NK-92 (cell line): Measurements from ENCODE around the gene ARMC5.
"Not testable (repeated sequence)": the region's sequence is repeated elsewhere in the genome, so short reads cannot be mapped to it uniquely, and the experiment has no call there.

Source experiments
- DNase-seq: peaks from one replicate; lab custom pipeline; 2025; ENCODE audit not compliant: unreplicated experiment; lab: John Stamatoyannopoulos, UW

Gene ARMC5

GRCh38 chr16:31493506-31494125 lies 34.3 kb downstream of the ARMC5 start:
- no peak for DNase-seq

- no peak for DNase-seq
These were observed 37.4 kb downstream of the ARMC5 start for GRCh38 chr16:31496670-31497069.

DNA sequence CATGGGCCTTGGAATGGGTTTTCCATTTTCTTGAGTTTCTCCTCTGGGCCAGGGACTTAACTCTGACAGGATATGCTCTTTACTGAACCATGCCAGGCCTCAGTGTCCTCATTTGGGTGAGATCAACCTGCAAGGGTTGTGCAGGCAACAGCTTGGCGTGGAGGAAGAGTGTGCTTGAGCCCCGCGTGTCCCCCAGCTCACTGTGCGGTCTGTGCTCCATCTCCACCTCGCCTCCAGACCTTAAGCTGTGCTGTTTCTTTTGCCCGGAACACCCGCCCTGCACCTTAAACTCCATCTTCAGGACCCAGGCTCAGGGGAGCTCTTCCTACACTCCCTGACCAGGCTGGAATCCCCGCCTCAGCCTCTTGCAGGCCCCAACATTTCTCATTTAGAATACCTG lies 39.2 kb downstream of the ARMC5 start:
- DNase-seq: no peak

DNA sequence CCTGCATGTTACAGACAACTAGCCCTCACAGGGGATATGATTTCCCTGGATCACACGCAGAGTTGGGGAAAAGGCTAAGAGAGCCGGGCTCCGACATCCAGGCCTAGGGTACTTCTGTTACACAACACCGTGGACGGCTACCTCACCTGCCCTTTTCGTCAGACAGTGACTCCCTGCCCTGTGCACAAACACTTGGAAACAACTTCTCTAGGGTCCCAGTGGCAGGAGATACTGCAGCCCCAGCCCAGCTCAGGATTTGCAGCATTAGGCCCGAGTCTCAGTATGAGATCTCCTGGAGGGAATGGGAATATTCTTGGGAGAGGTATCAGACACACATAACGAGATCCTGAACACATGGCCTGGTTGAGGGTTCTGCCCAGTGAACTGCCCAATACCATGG lies 40.6 kb downstream of the ARMC5 start:
- DNase-seq: no peak

GRCh38 chr16:31501226-31501965 lies 42.1 kb downstream of the ARMC5 start:
- DNase-seq: no peak

GRCh38 chr16:31501966-31502348 lies 42.7 kb downstream of the ARMC5 start:
- no peak for DNase-seq

GRCh38 chr16:31502981-31503380 lies 43.7 kb downstream of the ARMC5 start:
- no peak for DNase-seq

- not testable (repeated sequence) for DNase-seq
These were observed 44.3 kb downstream of the ARMC5 start for GRCh38 chr16:31503555-31503954.

- DNase-seq: no peak
These were observed 44.9 kb downstream of the ARMC5 start for GRCh38 chr16:31504159-31504558.

GRCh38 chr16:31505483-31505882 lies 46.2 kb downstream of the ARMC5 start:
- no peak for DNase-seq

- DNase-seq: no peak
These were observed 48.3 kb downstream of the ARMC5 start for GRCh38 chr16:31507617-31507928.

DNA sequence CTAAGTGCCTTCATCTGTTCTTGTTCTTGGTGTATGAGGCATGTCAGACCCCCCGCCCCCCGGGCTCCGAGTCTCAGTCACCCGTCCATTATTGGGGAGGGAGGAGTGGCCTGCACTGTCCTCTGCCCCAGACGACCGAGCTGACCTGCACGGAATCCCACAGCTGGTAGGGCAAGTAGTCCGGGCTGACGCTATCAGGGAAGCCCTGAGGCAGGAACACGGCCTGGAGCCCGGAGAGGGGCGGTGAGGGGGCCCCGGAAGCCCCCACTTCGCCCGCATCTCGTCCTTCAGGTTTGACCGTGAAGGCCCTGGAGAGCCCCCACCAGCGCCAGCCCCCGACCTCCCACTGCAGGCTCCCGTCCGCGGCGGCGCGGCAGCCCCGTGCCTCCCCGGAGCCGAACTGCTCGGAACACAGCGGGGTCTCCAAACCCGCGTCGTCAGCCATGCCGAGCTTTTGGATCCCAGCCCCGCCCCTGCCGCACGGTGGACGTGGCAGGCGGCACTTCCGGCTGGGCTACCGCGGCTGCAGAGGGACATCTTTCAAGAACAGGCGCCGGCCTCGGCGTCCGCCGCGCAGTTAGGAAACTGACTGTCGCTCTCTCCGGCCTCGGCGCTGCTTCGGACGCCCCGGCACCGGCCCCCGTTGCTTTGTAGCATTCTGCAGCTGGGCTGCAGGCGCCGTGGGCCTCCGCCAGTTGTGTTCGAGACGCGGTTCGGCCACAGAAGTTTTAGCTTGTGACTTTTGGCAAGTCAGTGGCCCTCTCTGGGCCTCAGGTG lies 48.8 kb downstream of the ARMC5 start, which contains the start of gene RUSF1:
Gene RUSF1 (minus strand): TSS at position 463 of the 777 bp plus-strand sequence. CDS start 18 bp downstream, at position 445.
- DNase-seq: no peak

- DNase-seq: no peak
These were observed 49.5 kb downstream of the ARMC5 start for GRCh38 chr16:31508706-31509195.

GRCh38 chr16:31513126-31513525 lies 53.8 kb downstream of the ARMC5 start:
- DNase-seq: no peak

GRCh38 chr16:31513884-31514283 lies 54.6 kb downstream of the ARMC5 start:
- DNase-seq: no peak
